Activated naive CD4-positive, alpha-beta T cell treated with anti-CD3 and anti-CD28 coated beads, Interleukin-2, amount 10 ng/mL, durations not matched to agents 7 days and 5 days (primary cell): Measurements from ENCODE around the gene FBXW5.

ENCODE experiments used
- CTCF ChIA-PET: fragments of 350-600 bp; sonication (Branson Sonifier 250); formaldehyde crosslinking; loops from one replicate; lab custom pipeline; 2021; ENCODE audit warnings: antibody characterized with exemption; lab: Charles Lee
- DNase-seq: peaks from one replicate; pipeline ENCODE4 v3.0.0-alpha.2; 2020
- H3K27ac Mint-ChIP-seq: one replicate; pipeline ENCODE4 v1.8.0; 2021; ENCODE audit warnings: mild to moderate bottlenecking, moderate library complexity, mixed read lengths
- H3K27me3 Mint-ChIP-seq: one replicate; pipeline ENCODE4 v1.8.0; 2021; ENCODE audit warnings: mild to moderate bottlenecking, mixed read lengths
- H3K36me3 Mint-ChIP-seq: one replicate; pipeline ENCODE4 v1.8.0; 2021; ENCODE audit warnings: mixed read lengths
- H3K4me1 Mint-ChIP-seq: one replicate; pipeline ENCODE4 v1.8.0; 2021; ENCODE audit warnings: mixed read lengths
- H3K4me3 Mint-ChIP-seq: one replicate; pipeline ENCODE4 v1.8.0; 2021; ENCODE audit warnings: mild to moderate bottlenecking, moderate library complexity, mixed read lengths
- H3K9me3 Mint-ChIP-seq: one replicate; pipeline ENCODE4 v1.8.0; 2021; ENCODE audit warnings: mixed read lengths

The FBXW5 gene

GRCh38 chr9:136917902-136918301 lies 26.6 kb downstream of the FBXW5 start:
- H3K9me3 Mint-ChIP-seq = no peaks in the 10 kb centered on the region
- no peak overlapping the region for H3K4me3 Mint-ChIP-seq
- H3K27me3 Mint-ChIP-seq = no peaks in the 10 kb centered on the region
- no peak overlapping the region for H3K27ac Mint-ChIP-seq
- H3K4me1 Mint-ChIP-seq = peaks cover 5% of the 10 kb centered on the region
- no peak for DNase-seq
- peaks cover 48% of the 10 kb centered on the region for H3K36me3 Mint-ChIP-seq
- CTCF ChIA-PET = no interaction called here

GRCh38 chr9:136916330-136917184 lies 28.0 kb downstream of the FBXW5 start:
- no peaks in the 10 kb centered on the region for H3K9me3 Mint-ChIP-seq
- H3K27ac Mint-ChIP-seq = no peak overlapping the region
- no peaks in the 10 kb centered on the region for H3K27me3 Mint-ChIP-seq
- no peak for DNase-seq
- CTCF ChIA-PET = no interaction called here
- no peak overlapping the region for H3K4me3 Mint-ChIP-seq
- peaks cover 46% of the 10 kb centered on the region for H3K36me3 Mint-ChIP-seq
- peaks cover 3% of the 10 kb centered on the region for H3K4me1 Mint-ChIP-seq

- Mint-ChIP-seq H3K27ac (no peak overlapping the region), H3K9me3 (no peaks in the 10 kb centered on the region), H3K4me1 (peaks cover 3% of the 10 kb centered on the region), H3K36me3 (peaks cover 46% of the 10 kb centered on the region), H3K4me3 (no peak overlapping the region), H3K27me3 (no peaks in the 10 kb centered on the region)
- DNase-seq = no peak
- CTCF ChIA-PET = no interaction called here
Measured at GRCh38 chr9:136915632-136916329, 28.8 kb downstream of the FBXW5 start.

GRCh38 chr9:136913701-136914438 lies 30.7 kb downstream of the FBXW5 start:
- Mint-ChIP-seq H3K4me1 (peaks cover 3% of the 10 kb centered on the region), H3K27me3 (no peaks in the 10 kb centered on the region), H3K36me3 (peaks cover 45% of the 10 kb centered on the region), H3K4me3 (no peak overlapping the region), H3K27ac (no peak overlapping the region), H3K9me3 (no peaks in the 10 kb centered on the region)
- CTCF ChIA-PET = no interaction called here
- DNase-seq = no peak

GRCh38 chr9:136910901-136911245 lies 33.7 kb downstream of the FBXW5 start:
- Mint-ChIP-seq H3K4me3 (no peak overlapping the region), H3K9me3 (no peaks in the 10 kb centered on the region), H3K4me1 (peaks cover under 1% of the 10 kb centered on the region), H3K27me3 (no peaks in the 10 kb centered on the region), H3K27ac (peak overlapping the region; percentile 72), H3K36me3 (peaks cover 39% of the 10 kb centered on the region)
- no peak for DNase-seq
- CTCF ChIA-PET = interaction anchor here (0.7 kb wide), 1 partner anchor 16 kb away, joined by 3 read pairs; no protein-coding TSS in a partner anchor

GRCh38 chr9:136910197-136910900 lies 34.2 kb downstream of the FBXW5 start:
- H3K36me3 Mint-ChIP-seq = peaks cover 36% of the 10 kb centered on the region
- CTCF ChIA-PET = interaction anchor here (0.7 to 1.0 kb wide), 2 partner anchors 10 to 17 kb away, joined by 3 read pairs; no protein-coding TSS in a partner anchor
- no peak overlapping the region for H3K4me3 Mint-ChIP-seq
- H3K4me1 Mint-ChIP-seq = no peaks in the 10 kb centered on the region
- H3K9me3 Mint-ChIP-seq = no peaks in the 10 kb centered on the region
- no peak for DNase-seq
- H3K27ac Mint-ChIP-seq = peak overlapping the region; percentile 72
- no peaks in the 10 kb centered on the region for H3K27me3 Mint-ChIP-seq

- CTCF ChIA-PET = no interaction called here
Measured at GRCh38 chr9:136907011-136907914, 37.3 kb downstream of the FBXW5 start.

GRCh38 chr9:136906266-136906665 lies 38.3 kb downstream of the FBXW5 start:
- H3K4me3 Mint-ChIP-seq = no peak overlapping the region
- H3K27ac Mint-ChIP-seq = peak overlapping the region; percentile 19
- H3K4me1 Mint-ChIP-seq = peaks cover 21% of the 10 kb centered on the region
- no peaks in the 10 kb centered on the region for H3K27me3 Mint-ChIP-seq
- CTCF ChIA-PET = no interaction called here
- H3K9me3 Mint-ChIP-seq = no peaks in the 10 kb centered on the region
- DNase-seq = no peak
- H3K36me3 Mint-ChIP-seq = peaks cover 47% of the 10 kb centered on the region

More at GRCh38 chr9:136907011-136907914, 37.3 kb downstream of the FBXW5 start:
- H3K36me3 Mint-ChIP-seq = peaks cover 40% of the 10 kb centered on the region
- no peaks in the 10 kb centered on the region for H3K27me3 Mint-ChIP-seq
- peaks cover 11% of the 10 kb centered on the region for H3K4me1 Mint-ChIP-seq
- H3K9me3 Mint-ChIP-seq = no peaks in the 10 kb centered on the region
- no peak overlapping the region for H3K4me3 Mint-ChIP-seq
- H3K27ac Mint-ChIP-seq = no peak overlapping the region
- no peak for DNase-seq

- Mint-ChIP-seq H3K9me3 (no peaks in the 10 kb centered on the region), H3K4me3 (no peak overlapping the region), H3K27ac (peak overlapping the region; percentile 96), H3K36me3 (peaks cover 48% of the 10 kb centered on the region), H3K4me1 (peaks cover 40% of the 10 kb centered on the region), H3K27me3 (no peaks in the 10 kb centered on the region)
- DNase-seq = no peak
- CTCF ChIA-PET = interaction anchor here (1.3 to 2.1 kb wide), 3 partner anchors 21 to 61 kb away, joined by 3 to 8 read pairs (median 7); partner anchors contain the start of gene AJM1
Measured at GRCh38 chr9:136903041-136903554, 41.4 kb downstream of the FBXW5 start.

GRCh38 chr9:136902259-136902821 lies 42.2 kb downstream of the FBXW5 start:
- CTCF ChIA-PET = interaction anchor here (0.7 to 2.1 kb wide), 5 partner anchors 20 to 116 kb away, joined by 3 to 8 read pairs (median 6); partner anchors contain the start of gene AJM1
- DNase-seq = peak; percentile 84
- peak overlapping the region; percentile 26 for H3K4me3 Mint-ChIP-seq
- no peaks in the 10 kb centered on the region for H3K27me3 Mint-ChIP-seq
- H3K4me1 Mint-ChIP-seq = peaks cover 40% of the 10 kb centered on the region
- no peaks in the 10 kb centered on the region for H3K9me3 Mint-ChIP-seq
- peak overlapping the region; percentile 96 for H3K27ac Mint-ChIP-seq
- peaks cover 45% of the 10 kb centered on the region for H3K36me3 Mint-ChIP-seq

- DNase-seq = peak; percentile 82
- no peaks in the 10 kb centered on the region for H3K9me3 Mint-ChIP-seq
- CTCF ChIA-PET = interaction anchor here (0.7 to 2.1 kb wide), 5 partner anchors 20 to 115 kb away, joined by 3 to 8 read pairs (median 6); partner anchors contain the start of gene AJM1
- H3K27ac Mint-ChIP-seq = peak overlapping the region; percentile 96
- H3K27me3 Mint-ChIP-seq = no peaks in the 10 kb centered on the region
- peak overlapping the region; percentile 24 for H3K4me3 Mint-ChIP-seq
- H3K4me1 Mint-ChIP-seq = peaks cover 45% of the 10 kb centered on the region
- H3K36me3 Mint-ChIP-seq = peaks cover 44% of the 10 kb centered on the region
Measured at GRCh38 chr9:136901516-136902258, 42.9 kb downstream of the FBXW5 start.
